GM12891 (cell line): ENCODE measurements around the gene SYVN1.

Experiments used
- POLR2A ChIP-seq: IDR thresholded peaks from 2 replicates; pipeline ENCODE4 v1.6.1; 2011; ENCODE audit warnings: low read depth, low read length, control low read depth
- POLR2AphosphoS5 ChIP-seq: IDR thresholded peaks from 2 replicates; pipeline ENCODE4 v1.6.1; 2011; ENCODE audit warnings: low read depth, low read length, control low read depth
- TAF1 ChIP-seq: IDR thresholded peaks from 2 replicates; pipeline ENCODE4 v1.6.1; 2011; ENCODE audit warnings: low read depth, low read length, control low read depth

- no peak for TF ChIP-seq POLR2A
- no peak for TF ChIP-seq POLR2AphosphoS5
- TF ChIP-seq TAF1, result no peak
Observed at GRCh38 chr11:65104628-65105027, 29.7 kb downstream of the SYVN1 start.
